ENCODE measurements around the gene RHBDF2.

Gene RHBDF2

DNA sequence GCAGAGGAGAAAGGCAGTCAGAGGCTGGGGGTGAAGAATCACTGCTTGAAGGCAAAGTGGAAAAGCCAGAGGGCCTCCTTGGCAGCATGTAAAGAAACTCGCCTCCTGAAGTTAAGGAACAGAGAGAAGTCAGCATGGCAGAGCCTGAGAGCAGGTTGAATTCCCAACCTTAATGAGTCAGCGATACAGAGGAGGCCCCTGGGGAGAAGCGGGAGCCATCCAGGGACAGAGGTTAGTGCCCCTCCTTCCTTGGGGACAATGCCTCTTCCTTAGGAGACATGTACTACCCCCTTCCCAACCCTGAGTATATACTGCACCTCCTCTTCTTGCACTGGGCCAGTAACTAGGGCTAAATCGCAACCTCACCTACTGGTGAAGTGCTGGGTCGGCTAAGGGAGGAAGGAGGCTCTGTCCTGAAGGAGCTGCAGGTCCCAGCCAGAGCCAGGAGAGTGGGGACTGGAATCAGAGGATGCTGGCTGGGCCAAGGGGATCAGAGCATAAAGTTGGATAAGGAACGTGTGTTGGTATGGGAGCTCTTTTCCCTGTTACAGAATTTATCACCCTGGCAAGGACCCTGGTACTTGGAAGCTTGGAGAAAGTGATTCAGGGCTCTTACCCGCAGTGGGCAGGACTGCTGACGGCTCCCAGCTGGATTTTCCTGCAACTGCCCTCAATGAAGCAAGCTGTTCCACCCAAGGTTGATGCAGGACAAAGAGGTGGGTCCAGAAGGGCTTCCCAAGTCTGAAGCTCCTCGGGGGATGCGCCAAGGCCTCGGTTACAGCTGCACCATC is 39.3 kb downstream of the RHBDF2 start:
- no peak overlapping the region for H3K4me3 ChIP-seq (ENCODE audit: low read depth, low read length)
- TF ChIP-seq, protein P1, sequence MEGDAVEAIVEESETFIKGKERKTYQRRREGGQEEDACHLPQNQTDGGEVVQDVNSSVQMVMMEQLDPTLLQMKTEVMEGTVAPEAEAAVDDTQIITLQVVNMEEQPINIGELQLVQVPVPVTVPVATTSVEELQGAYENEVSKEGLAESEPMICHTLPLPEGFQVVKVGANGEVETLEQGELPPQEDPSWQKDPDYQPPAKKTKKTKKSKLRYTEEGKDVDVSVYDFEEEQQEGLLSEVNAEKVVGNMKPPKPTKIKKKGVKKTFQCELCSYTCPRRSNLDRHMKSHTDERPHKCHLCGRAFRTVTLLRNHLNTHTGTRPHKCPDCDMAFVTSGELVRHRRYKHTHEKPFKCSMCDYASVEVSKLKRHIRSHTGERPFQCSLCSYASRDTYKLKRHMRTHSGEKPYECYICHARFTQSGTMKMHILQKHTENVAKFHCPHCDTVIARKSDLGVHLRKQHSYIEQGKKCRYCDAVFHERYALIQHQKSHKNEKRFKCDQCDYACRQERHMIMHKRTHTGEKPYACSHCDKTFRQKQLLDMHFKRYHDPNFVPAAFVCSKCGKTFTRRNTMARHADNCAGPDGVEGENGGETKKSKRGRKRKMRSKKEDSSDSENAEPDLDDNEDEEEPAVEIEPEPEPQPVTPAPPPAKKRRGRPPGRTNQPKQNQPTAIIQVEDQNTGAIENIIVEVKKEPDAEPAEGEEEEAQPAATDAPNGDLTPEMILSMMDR (IDR thresholded peaks at IDR 0.05; ENCODE audit: borderline replicate concordance, insufficient read depth, low read depth, low read length) = no peak

DNA sequence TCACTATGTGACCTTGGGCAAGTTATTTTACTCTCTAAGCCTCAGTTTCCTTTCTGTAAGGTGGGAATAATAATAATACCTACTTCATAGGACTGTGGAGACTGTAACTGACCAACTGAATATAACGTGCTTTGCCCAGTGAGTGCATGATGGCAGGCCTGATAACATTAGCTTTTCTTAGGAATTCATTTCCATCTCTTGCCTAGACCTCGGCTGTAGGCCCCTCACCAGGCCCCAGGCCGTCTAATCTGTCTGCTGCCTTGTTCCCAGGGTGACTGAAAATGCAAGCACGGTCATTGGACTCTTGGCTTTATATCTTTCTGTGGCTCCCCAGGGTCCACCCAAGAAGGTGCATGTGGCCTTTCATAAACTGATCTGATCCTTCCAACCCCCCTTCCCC is 41.5 kb downstream of the RHBDF2 start:
- TF ChIP-seq, protein P1 (IDR thresholded peaks at IDR 0.05; ENCODE audit: borderline replicate concordance, insufficient read depth, low read depth, low read length) = no peak
- H3K4me3 ChIP-seq (ENCODE audit: low read depth, low read length) = no peak overlapping the region

DNA sequence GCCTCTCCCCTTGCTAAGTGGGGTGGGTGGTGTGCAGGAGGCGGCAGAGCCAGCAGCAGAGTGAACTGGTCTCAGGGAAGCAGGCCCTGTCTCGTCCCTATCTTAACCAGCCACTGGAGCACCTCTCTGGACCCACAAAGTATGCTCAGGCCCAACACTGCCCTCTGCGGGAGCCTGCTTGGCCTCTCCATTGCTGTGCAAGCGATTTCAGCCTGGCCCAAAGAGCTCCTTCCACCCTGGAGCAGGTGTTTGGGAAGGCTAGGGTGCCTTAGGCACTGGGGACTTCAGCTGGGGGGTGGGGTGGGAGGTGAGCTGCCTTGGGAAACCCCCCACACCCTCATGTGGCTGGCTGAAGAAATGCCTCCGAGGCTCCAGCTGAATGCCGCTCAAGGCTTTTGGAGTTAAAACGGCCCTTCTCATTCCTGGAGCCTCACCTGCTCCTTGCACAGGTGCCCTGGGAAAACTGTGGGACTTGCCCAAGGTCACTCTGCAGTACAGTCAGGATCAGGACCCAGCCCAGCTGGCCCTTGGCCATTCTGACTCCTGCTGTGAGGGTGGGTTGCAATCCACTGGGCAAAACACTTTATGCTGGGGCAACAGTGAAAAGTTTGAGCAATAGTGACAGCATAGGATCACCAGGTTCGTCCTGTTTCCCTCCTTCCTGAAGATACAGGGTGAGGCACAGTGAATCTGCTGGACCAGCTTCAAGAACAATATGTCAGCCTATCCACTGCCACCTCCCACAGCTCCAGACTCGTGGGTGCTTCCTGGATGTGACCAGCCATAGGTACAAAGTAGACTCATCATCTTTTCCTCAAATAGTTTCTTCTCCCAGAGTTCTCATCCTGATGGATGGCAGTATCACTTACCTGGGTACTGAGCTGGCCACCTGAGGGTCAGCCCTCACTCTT is 42.4 kb downstream of the RHBDF2 start:
- TF ChIP-seq, protein P1 (IDR thresholded peaks at IDR 0.05; ENCODE audit: borderline replicate concordance, insufficient read depth, low read depth, low read length) = peak; percentile 76
- H3K4me3 ChIP-seq (ENCODE audit: low read depth, low read length) = no peak overlapping the region

DNA sequence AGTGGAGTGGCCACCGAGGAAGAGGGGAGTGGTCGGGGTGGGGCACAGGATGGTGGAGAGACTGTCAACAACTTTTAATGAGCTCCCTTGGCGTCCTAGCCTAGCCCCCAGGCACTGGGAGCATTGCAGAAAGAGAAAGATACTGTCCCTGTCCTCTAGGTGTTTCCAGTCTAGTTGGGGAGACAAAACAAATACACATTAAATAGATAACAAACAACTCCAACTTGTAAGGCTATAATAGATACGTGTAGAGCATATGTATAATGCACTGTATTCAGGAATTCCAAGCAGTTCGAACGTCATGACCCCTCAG is 47.8 kb downstream of the RHBDF2 start:
- H3K4me3 ChIP-seq (ENCODE audit: low read depth, low read length) = no peak overlapping the region
- TF ChIP-seq, protein P1 (IDR thresholded peaks at IDR 0.05; ENCODE audit: borderline replicate concordance, insufficient read depth, low read depth, low read length) = no peak

DNA sequence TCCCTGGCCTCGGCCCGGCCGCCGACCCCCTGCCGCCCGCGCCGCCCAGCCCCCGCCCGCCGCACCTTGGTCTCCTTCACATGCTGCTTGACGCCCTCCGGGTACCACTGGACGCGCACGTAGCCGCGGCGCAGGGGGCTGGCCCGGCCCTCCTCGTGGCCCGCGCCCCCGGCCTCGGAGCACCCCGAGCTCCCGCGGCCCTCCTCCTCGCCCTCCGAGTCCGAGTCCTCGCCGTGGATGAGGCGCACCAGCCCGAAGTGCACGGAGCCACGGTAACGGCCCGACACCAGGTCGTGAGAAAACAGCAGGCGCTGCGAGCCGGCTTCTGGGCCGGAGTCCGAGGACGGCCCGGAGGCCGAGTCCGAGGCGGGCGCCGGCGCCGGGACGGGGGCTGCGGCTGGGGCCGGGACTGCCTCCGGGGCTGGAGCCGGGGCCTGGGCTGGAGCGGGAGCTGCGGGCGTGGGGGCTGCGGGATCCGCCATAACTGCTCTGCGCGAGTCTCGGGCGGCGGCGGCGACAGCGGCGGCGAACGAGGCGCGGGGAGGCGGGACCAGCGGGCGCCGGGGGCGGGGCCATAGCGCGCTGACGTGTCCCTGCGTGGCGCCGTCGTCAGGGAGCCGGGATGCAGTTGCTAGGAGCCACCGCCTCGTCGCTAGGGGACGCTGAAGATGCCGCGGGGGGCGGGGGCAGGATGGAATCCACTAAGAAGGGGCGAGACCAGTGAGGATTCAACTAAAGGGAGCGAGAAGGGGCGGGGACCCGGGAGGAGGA is 48.4 kb downstream of the RHBDF2 start, which contains the start of gene UBE2O:
Gene UBE2O (minus strand): TSS at position 493 of the 771 bp plus-strand sequence. CDS start 11 bp downstream, at position 482.
- TF ChIP-seq, protein P1 (IDR thresholded peaks at IDR 0.05; ENCODE audit: borderline replicate concordance, insufficient read depth, low read depth, low read length) = peak; percentile 67
- H3K4me3 ChIP-seq (ENCODE audit: low read depth, low read length) = peak within 1 kb of the TSS; percentile 88

DNA sequence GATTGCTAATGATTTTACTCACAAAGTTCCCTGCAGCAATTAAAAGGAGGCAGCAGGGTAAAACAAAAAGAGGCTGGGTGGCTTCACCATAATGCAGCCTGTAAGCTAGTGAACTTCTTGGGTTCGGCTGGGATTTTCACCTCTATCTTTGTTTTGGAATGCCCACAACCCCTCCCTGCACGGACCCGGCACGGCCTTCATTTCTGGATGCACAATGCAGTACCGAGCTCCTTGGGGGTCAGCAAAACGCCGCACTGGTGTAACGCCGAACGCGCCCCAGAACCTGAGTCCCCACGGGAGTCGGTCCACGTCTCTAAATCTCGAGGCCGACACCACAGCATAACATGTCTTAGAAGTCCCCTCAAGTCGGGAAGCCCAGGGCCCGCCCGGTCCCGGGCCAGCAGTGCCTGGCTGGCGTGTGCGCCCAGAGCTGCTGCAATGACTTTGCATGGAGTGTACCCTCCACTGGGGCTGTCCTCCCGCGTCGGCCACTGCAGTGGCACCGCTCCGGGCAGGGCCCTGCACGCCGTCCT is 49.0 kb downstream of the RHBDF2 start:
- TF ChIP-seq, protein P1 (IDR thresholded peaks at IDR 0.05; ENCODE audit: borderline replicate concordance, insufficient read depth, low read depth, low read length) = no peak

More for the DNA sequence above, 49.0 kb downstream of the RHBDF2 start:
- peak overlapping the region; percentile 88 for H3K4me3 ChIP-seq (ENCODE audit: low read depth, low read length)

Data from GM12875 (cell line).